NOMO-1 (cell line): ENCODE measurements around the gene OR5K4.
A peak's percentile ranks its signal among the peaks of the same experiment; 100 is the strongest.

Experiments
- DNase-seq, 2 experiments: peaks; one replicate each; lab custom pipeline; 2025; ENCODE audit not compliant: unreplicated experiment in 2 of 2; lab: John Stamatoyannopoulos, UW

OR5K4 gene

GRCh38 chr3:98353554-98353953 lies at the start of gene OR5K4:
OR5K4 (plus strand) TSS chr3:98353854; CDS start chr3:98353854, 0 bp downstream.
- no peak for DNase-seq

GRCh38 chr3:98322101-98322500 lies 31.6 kb upstream of the OR5K4 start:
- no peak for DNase-seq

- no peak for DNase-seq
Observed at GRCh38 chr3:98322686-98323085, 31.0 kb upstream of the OR5K4 start.

GRCh38 chr3:98323425-98323824 lies 30.2 kb upstream of the OR5K4 start:
- no peak for DNase-seq

GRCh38 chr3:98325055-98325454 lies 28.6 kb upstream of the OR5K4 start:
- no peak for DNase-seq

- no peak for DNase-seq
Observed at GRCh38 chr3:98326105-98326893, 27.4 kb upstream of the OR5K4 start.

GRCh38 chr3:98326945-98327344 lies 26.7 kb upstream of the OR5K4 start:
- DNase-seq, result no peak

GRCh38 chr3:98328933-98329332 lies 24.7 kb upstream of the OR5K4 start:
- DNase-seq, result no peak

GRCh38 chr3:98329392-98330124 lies 24.1 kb upstream of the OR5K4 start:
- DNase-seq, result peak in 1 of 2 experiments; percentile 38

- DNase-seq, result no peak
Observed at GRCh38 chr3:98331329-98331728, 22.3 kb upstream of the OR5K4 start.

GRCh38 chr3:98333989-98334606 lies 19.6 kb upstream of the OR5K4 start:
- DNase-seq, result peak; percentile 23 to 45

- DNase-seq, result no peak
Observed at GRCh38 chr3:98339031-98339430, 14.6 kb upstream of the OR5K4 start.

- DNase-seq, result no peak
Observed at GRCh38 chr3:98341758-98342157, 11.9 kb upstream of the OR5K4 start.

- DNase-seq, result peak in 1 of 2 experiments; percentile 55
Observed at GRCh38 chr3:98343647-98344507, 9.8 kb upstream of the OR5K4 start.

GRCh38 chr3:98350082-98350481 lies 3.6 kb upstream of the OR5K4 start:
- DNase-seq, result peak in 1 of 2 experiments; percentile 3

- DNase-seq, result no peak
Observed at GRCh38 chr3:98359250-98359649, 5.6 kb downstream of the OR5K4 start.

GRCh38 chr3:98359993-98360675 lies 6.5 kb downstream of the OR5K4 start:
- no peak for DNase-seq

GRCh38 chr3:98360681-98361080 lies 7.0 kb downstream of the OR5K4 start:
- no peak for DNase-seq

GRCh38 chr3:98361289-98361688 lies 7.6 kb downstream of the OR5K4 start:
- no peak for DNase-seq
